MCF 10A (cell line): ENCODE data around the gene CERS3. TPM values are rescaled to one million over a fixed set of nuclear protein-coding genes. Genes with fewer than 3 reads are reported as not detected.

Experiments
- BruUV-seq: library from RNA; stranded (reverse); fragments of 400-500 nt; replicated peaks from 2 replicates; lab custom pipeline; 2021; lab: Mats Ljungman, UMichigan
- CTCF ChIA-PET: fragments of 300-600 bp; sonication (Branson Sonifier 250); formaldehyde crosslinking; extraction: SDS; loops from one replicate; lab custom pipeline; 2021; ENCODE audit warnings: antibody characterized with exemption, inconsistent platforms; lab: Yijun Ruan, JAX
- POLR2A ChIA-PET: fragments of 300-600, 350-650 bp; sonication (Branson Sonifier 250); formaldehyde crosslinking; extraction: SDS; loops from one replicate; lab custom pipeline; 2020; ENCODE audit warnings: antibody characterized with exemption, inconsistent platforms; lab: Yijun Ruan, JAX
- DNase-seq: peaks from one replicate; pipeline ENCODE4 v3.0.0-alpha.2; 2018; ENCODE audit not compliant: unreplicated experiment
- H3K27ac Mint-ChIP-seq: one replicate; pipeline ENCODE4 v1.8.0; 2022; ENCODE audit warnings: mild to moderate bottlenecking, low read depth, mixed read lengths; ENCODE audit not compliant: unreplicated experiment
- H3K27me3 Mint-ChIP-seq: one replicate; pipeline ENCODE4 v1.8.0; 2022; ENCODE audit warnings: mixed read lengths; ENCODE audit not compliant: insufficient read depth, unreplicated experiment
- H3K36me3 Mint-ChIP-seq: one replicate; pipeline ENCODE4 v1.8.0; 2022; ENCODE audit warnings: mild to moderate bottlenecking, moderate library complexity, mixed read lengths; ENCODE audit not compliant: insufficient read depth, unreplicated experiment
- H3K4me1 Mint-ChIP-seq: one replicate; pipeline ENCODE4 v1.8.0; 2022; ENCODE audit warnings: mixed read lengths; ENCODE audit not compliant: insufficient read depth, unreplicated experiment
- H3K4me3 Mint-ChIP-seq: one replicate; pipeline ENCODE4 v1.8.0; 2022; ENCODE audit warnings: mild to moderate bottlenecking, moderate library complexity, mixed read lengths; ENCODE audit not compliant: unreplicated experiment
- H3K9me3 Mint-ChIP-seq: one replicate; pipeline ENCODE4 v1.8.0; 2022; ENCODE audit warnings: mixed read lengths; ENCODE audit not compliant: unreplicated experiment
- intact Hi-C: fragments of 100-400 bp; cut with micrococcal nuclease; formaldehyde crosslinking; loops from 2 replicates; pipeline ENCODE4 v1.14.1; 2022
- total RNA-seq: library from RNA; stranded (reverse); gene quantifications from 2 replicates; pipeline ENCODE4 v1.2.3, GENCODE V29; 2022
- TF ChIP-seq, protein P1 (sequence below): fragments of 200-600 bp; IDR thresholded peaks from one replicate; pipeline ENCODE4 v1.8.0; 2022; ENCODE audit warnings: antibody characterized with exemption, mild to moderate bottlenecking; ENCODE audit not compliant: unreplicated experiment

The CERS3 gene
- total RNA-seq, 1 experiment from 2014 or later: not detected

DNA sequence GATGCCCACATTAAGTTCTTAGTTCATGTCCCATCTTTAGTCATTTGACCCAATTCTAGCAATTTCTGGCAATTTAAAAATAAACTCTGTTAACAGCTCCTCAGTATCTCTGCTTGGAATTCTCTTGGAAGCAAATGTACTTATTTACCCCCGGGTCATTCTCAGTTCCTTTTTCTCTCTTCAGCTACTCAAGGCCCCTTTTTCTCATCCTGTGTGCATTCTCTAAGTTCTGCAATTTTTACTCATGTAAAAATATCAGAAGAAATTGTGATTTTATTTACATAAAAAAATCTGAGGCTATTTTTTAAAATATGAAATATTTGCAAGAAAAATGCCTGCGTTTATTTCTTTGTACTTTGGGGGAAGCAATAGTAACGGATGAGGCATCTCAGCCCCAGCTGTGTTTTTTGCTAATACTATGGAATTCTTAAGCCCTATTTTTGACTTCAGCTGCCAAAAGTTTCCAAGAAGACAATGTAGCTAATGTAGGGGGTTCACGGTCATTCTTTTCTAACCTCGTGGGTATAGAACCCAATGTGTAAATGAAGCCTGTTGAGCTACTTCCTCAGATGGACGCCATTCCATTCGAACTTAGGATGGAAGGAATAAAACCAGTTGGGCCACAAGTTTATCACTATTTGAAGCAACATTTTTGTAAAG lies 20.0 kb downstream of the CERS3 start:
- BruUV-seq: no TSS peak
- ChIA-PET CTCF (interaction anchor here (0.7 to 1.1 kb wide), 3 partner anchors 45 to 170 kb away, joined by 3 to 6 read pairs (median 3); no protein-coding TSS in a partner anchor), POLR2A (no interaction called here)
- no peak for DNase-seq
- Mint-ChIP-seq H3K27ac (no peak overlapping the region), H3K4me1 (no peaks in the 10 kb centered on the region), H3K9me3 (no peaks in the 10 kb centered on the region), H3K27me3 (peaks cover 7% of the 10 kb centered on the region), H3K4me3 (no peak overlapping the region), H3K36me3 (peaks cover 5% of the 10 kb centered on the region)
- TF ChIP-seq, protein P1, sequence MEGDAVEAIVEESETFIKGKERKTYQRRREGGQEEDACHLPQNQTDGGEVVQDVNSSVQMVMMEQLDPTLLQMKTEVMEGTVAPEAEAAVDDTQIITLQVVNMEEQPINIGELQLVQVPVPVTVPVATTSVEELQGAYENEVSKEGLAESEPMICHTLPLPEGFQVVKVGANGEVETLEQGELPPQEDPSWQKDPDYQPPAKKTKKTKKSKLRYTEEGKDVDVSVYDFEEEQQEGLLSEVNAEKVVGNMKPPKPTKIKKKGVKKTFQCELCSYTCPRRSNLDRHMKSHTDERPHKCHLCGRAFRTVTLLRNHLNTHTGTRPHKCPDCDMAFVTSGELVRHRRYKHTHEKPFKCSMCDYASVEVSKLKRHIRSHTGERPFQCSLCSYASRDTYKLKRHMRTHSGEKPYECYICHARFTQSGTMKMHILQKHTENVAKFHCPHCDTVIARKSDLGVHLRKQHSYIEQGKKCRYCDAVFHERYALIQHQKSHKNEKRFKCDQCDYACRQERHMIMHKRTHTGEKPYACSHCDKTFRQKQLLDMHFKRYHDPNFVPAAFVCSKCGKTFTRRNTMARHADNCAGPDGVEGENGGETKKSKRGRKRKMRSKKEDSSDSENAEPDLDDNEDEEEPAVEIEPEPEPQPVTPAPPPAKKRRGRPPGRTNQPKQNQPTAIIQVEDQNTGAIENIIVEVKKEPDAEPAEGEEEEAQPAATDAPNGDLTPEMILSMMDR: no peak
- intact Hi-C loops: no loop called here

DNA sequence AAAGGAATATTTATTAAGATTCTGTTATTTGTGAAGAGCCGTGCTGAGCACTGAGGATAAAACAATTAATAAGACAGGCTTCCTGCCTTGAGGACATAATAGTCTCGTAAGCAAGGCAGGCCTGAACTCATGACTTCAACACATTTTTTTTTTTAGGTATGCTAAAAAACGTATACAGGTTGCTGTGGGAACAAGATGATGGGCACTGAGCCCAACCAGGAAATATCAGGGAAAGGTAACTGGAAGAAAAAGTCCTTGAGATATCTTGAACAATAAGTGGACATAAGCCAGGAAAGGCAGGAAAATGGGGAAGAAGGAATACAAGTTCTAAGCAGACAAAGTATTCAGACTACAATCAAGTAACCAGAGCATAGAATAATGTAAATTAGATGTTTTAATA lies 26.1 kb downstream of the CERS3 start:
- BruUV-seq: no TSS peak

GRCh38 chr15:100501117-100501516 lies 27.6 kb downstream of the CERS3 start:
- no TSS peak for BruUV-seq

More for the DNA sequence above, 26.1 kb downstream of the CERS3 start:
- intact Hi-C loops: no loop called here
- POLR2A ChIA-PET: no interaction called here
- Mint-ChIP-seq H3K4me3 (no peak overlapping the region), H3K9me3 (no peaks in the 10 kb centered on the region), H3K36me3 (no peaks in the 10 kb centered on the region), H3K4me1 (no peaks in the 10 kb centered on the region), H3K27me3 (peaks cover 3% of the 10 kb centered on the region), H3K27ac (no peak overlapping the region)
- DNase-seq: no peak
- TF ChIP-seq, protein P1: no peak
- CTCF ChIA-PET: interaction anchor here (0.5 kb wide), 1 partner anchor 146 kb away, joined by 3 read pairs; no protein-coding TSS in a partner anchor

DNA sequence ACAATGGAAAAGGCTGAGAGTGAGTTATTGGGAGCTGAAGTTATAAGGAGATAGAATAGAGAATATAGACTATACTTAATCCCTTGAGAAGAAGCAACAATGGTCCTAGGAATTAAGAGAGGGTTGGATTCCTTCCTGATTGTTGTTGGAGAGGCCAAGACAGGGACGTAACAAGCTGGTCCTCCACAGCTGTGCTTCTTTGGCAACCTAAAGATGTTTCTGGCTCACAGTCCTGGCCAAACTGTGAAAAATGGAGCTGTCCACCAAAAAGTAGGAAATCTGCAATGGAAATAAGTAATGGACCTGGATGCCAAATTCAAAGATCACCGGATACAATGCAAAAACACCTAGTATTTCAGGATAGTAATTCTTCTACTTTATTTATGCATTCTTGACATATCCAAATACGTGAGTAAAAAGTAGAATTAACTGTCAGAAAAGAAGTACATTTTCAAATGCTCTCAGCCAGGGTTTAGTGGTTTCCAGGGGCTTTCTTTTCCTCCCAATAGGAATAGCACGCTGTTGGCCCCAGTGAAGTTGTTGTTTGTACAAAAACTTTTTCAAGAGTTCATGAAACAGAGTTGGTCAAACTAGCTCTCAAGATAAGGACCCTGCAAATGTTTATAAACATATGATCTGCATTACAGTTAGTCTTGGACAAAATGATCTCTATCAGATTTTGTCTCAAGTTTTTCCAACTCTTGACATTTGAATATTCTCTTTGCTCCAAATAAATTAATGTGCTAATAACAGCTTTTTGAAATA lies 28.3 kb downstream of the CERS3 start:
- POLR2A ChIA-PET: no interaction called here
- peaks cover 17% of the 10 kb centered on the region for H3K27me3 Mint-ChIP-seq
- no TSS peak for BruUV-seq
- H3K4me1 Mint-ChIP-seq: no peaks in the 10 kb centered on the region
- H3K36me3 Mint-ChIP-seq: no peaks in the 10 kb centered on the region
- TF ChIP-seq, protein P1: no peak
- H3K4me3 Mint-ChIP-seq: no peak overlapping the region
- no peaks in the 10 kb centered on the region for H3K9me3 Mint-ChIP-seq
- H3K27ac Mint-ChIP-seq: no peak overlapping the region
- DNase-seq: no peak
- CTCF ChIA-PET: interaction anchor here (0.9 kb wide), 1 partner anchor 73 kb away, joined by 3 read pairs; no protein-coding TSS in a partner anchor
- intact Hi-C loops: no loop called here

More at GRCh38 chr15:100501117-100501516, 27.6 kb downstream of the CERS3 start:
- Mint-ChIP-seq H3K27ac (no peak overlapping the region), H3K36me3 (no peaks in the 10 kb centered on the region), H3K4me3 (no peak overlapping the region), H3K4me1 (no peaks in the 10 kb centered on the region), H3K27me3 (peaks cover 17% of the 10 kb centered on the region), H3K9me3 (no peaks in the 10 kb centered on the region)
- TF ChIP-seq, protein P1: no peak
- DNase-seq: no peak
- intact Hi-C loops: no loop called here
- CTCF ChIA-PET: no interaction called here
- POLR2A ChIA-PET: no interaction called here
